HepG2 (cell line): Measurements from ENCODE around the gene TCF12.

Experiments
- BRD4 ChIP-seq: sonication (generic); formaldehyde crosslinking; IDR thresholded peaks from 2 replicates; pipeline ENCODE4 v1.4.0; 2020; ENCODE audit warnings: missing genetic modification reagents
- HIVEP1 ChIP-seq: sonication (generic); formaldehyde crosslinking; IDR thresholded peaks from 2 replicates; pipeline ENCODE4 v1.4.0; 2020; ENCODE audit warnings: mild to moderate bottlenecking, missing genetic modification reagents
- SIN3B ChIP-seq: fragments of 150-350 bp; IDR thresholded peaks from 2 replicates; pipeline ENCODE4 v1.6.1; 2014; ENCODE audit warnings: low read length
- THAP11 ChIP-seq: IDR thresholded peaks from 2 replicates; pipeline ENCODE4 v1.6.1; 2016; ENCODE audit warnings: missing biosample characterization, missing genetic modification reagents

DNA sequence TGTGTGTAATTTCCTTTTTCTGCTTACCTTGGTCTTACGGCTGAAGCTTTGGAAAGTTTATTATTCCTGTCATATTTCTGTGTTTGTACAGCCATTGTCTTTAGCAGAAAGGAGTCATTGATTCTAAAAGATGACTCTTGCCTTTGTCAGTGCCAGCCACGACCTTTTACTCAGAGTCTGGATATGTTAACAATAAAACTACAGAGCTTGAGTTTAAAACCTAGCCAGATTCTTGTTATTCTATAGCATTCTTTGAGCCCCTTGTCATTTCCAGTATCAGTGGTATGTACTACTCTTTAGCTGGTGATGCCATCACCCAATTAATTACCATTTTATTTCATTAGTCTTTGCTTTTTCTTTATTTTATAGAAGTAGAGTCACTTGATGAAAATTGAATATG, 142.4 kb downstream of the TCF12 start:
- TF ChIP-seq BRD4 (CRISPR knock-in tag): no peak
- no peak for TF ChIP-seq SIN3B
- no peak for TF ChIP-seq HIVEP1 (CRISPR knock-in tag)
- no peak for TF ChIP-seq THAP11 (CRISPR knock-in tag)
